Measurements from ENCODE around the gene PDLIM3. TPM values are rescaled to one million over a fixed set of nuclear protein-coding genes. Genes with fewer than 3 reads are reported as not detected.

The PDLIM3 gene
- total and polyA plus RNA-seq, 2 experiments from 2014 or later: 8.5 to 18.0 TPM

DNA sequence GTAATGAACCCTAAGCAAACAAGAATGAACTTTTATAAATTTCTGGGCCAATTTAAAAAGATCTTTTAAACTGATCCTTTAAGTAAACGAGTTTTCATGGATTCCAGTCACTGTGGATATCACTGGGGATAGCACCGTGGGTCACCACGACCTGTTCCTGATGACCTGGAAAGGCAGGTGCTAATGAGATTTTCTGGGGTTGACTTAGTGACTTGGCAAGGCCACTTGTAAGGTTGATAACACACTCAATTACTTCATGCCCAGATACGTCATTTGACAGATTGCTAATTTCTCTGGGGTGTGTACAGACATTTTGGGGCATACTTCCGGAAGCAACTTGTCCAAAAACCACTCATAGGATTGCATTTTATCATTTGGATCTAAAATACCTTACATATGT, 24.5 kb downstream of the PDLIM3 start (continued):
- no peak for TF ChIP-seq ZNF462 (CRISPR knock-in tag; IDR thresholded peaks at IDR 0.05)
- TF ChIP-seq POLR2AphosphoS5 (IDR thresholded peaks at IDR 0.05; ENCODE audit: low read depth): no peak
- TF ChIP-seq JUNB (IDR thresholded peaks at IDR 0.05; ENCODE audit: unreplicated experiment): no peak
- no peak for TF ChIP-seq ZNF114 (CRISPR knock-in tag; IDR thresholded peaks at IDR 0.05)
- TF ChIP-seq, protein P1, sequence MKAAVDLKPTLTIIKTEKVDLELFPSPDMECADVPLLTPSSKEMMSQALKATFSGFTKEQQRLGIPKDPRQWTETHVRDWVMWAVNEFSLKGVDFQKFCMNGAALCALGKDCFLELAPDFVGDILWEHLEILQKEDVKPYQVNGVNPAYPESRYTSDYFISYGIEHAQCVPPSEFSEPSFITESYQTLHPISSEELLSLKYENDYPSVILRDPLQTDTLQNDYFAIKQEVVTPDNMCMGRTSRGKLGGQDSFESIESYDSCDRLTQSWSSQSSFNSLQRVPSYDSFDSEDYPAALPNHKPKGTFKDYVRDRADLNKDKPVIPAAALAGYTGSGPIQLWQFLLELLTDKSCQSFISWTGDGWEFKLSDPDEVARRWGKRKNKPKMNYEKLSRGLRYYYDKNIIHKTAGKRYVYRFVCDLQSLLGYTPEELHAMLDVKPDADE (IDR thresholded peaks at IDR 0.05): no peak
- TF ChIP-seq CREB1 (CRISPR knock-in tag; IDR thresholded peaks at IDR 0.05; ENCODE audit: low read depth): no peak
- no peak for TF ChIP-seq EZH2 (IDR thresholded peaks at IDR 0.05; ENCODE audit: low read depth, unreplicated experiment)
- TF ChIP-seq REST (IDR thresholded peaks at IDR 0.05; ENCODE audit: unreplicated experiment): no peak
- TF ChIP-seq ZNF331 (CRISPR knock-in tag; IDR thresholded peaks at IDR 0.05; ENCODE audit: low read depth): no peak
- TF ChIP-seq NANOG (IDR thresholded peaks at IDR 0.05; ENCODE audit: borderline replicate concordance): no peak

All from GM23338 (cell line).